Measurements from ENCODE around the gene KRT6C.

Gene KRT6C

GRCh38 chr12:52473768-52474167 is at the start of gene KRT6C:
KRT6C (minus strand) TSS chr12:52473805; CDS start chr12:52473737, 68 bp downstream.
- no peak within 1 kb of the TSS for H3K27ac ChIP-seq (ENCODE audit: low read depth, low read length)
- H3K9me3 ChIP-seq (ENCODE audit: control insufficient read depth in 5 of 5, low read length in 5 of 5), result peaks cover 0 to 3% (median 0%) of the 10 kb centered on the region in 5 donors

GRCh38 chr12:52522346-52523011 is 48.9 kb upstream of the KRT6C start:
- H3K27ac ChIP-seq (ENCODE audit: low read depth, low read length), result peak overlapping the region; percentile 54
- no peaks in the 10 kb centered on the region for H3K36me3 ChIP-seq (ENCODE audit: control insufficient read depth in 5 of 5, insufficient read depth in 5 of 5, low read length in 5 of 5)
- peaks cover 3 to 36% (median 28%) of the 10 kb centered on the region in 5 donors for H3K4me1 ChIP-seq (ENCODE audit: control insufficient read depth in 5 of 5, insufficient read depth in 5 of 5, low read length in 5 of 5)
- no peaks in the 10 kb centered on the region for H3K27me3 ChIP-seq (ENCODE audit: control insufficient read depth in 5 of 5, insufficient read depth in 4 of 5, low read length in 5 of 5)
- no peaks in the 10 kb centered on the region for H3K9me3 ChIP-seq (ENCODE audit: control insufficient read depth in 5 of 5, low read length in 5 of 5)
- H3K4me3 ChIP-seq (ENCODE audit: low read depth in 1 of 5, low read length in 5 of 5), result no peak overlapping the region
- H3K9ac ChIP-seq (ENCODE audit: low read length in 5 of 5), result no peak overlapping the region

More at GRCh38 chr12:52473768-52474167, at the start of gene KRT6C:
- no peaks in the 10 kb centered on the region for H3K27me3 ChIP-seq (ENCODE audit: control insufficient read depth in 5 of 5, insufficient read depth in 4 of 5, low read length in 5 of 5)
- H3K4me1 ChIP-seq (ENCODE audit: control insufficient read depth in 5 of 5, insufficient read depth in 5 of 5, low read length in 5 of 5), result no peaks in the 10 kb centered on the region
- no peaks in the 10 kb centered on the region for H3K36me3 ChIP-seq (ENCODE audit: control insufficient read depth in 5 of 5, insufficient read depth in 5 of 5, low read length in 5 of 5)
- no peak within 1 kb of the TSS for H3K4me3 ChIP-seq (ENCODE audit: low read depth in 1 of 5, low read length in 5 of 5)
- H3K9ac ChIP-seq (ENCODE audit: low read length in 5 of 5), result no peak within 1 kb of the TSS

GRCh38 chr12:52521568-52522266 is 48.1 kb upstream of the KRT6C start:
- Histone ChIP-seq H3K9ac (ENCODE audit: low read length in 5 of 5) (no peak overlapping the region), H3K27me3 (ENCODE audit: control insufficient read depth in 5 of 5, insufficient read depth in 4 of 5, low read length in 5 of 5) (no peaks in the 10 kb centered on the region), H3K4me1 (ENCODE audit: control insufficient read depth in 5 of 5, insufficient read depth in 5 of 5, low read length in 5 of 5) (peaks cover 3 to 40% (median 30%) of the 10 kb centered on the region in 5 donors), H3K4me3 (ENCODE audit: low read depth in 1 of 5, low read length in 5 of 5) (no peak overlapping the region), H3K27ac (ENCODE audit: low read depth, low read length) (peak overlapping the region; percentile 54), H3K36me3 (ENCODE audit: control insufficient read depth in 5 of 5, insufficient read depth in 5 of 5, low read length in 5 of 5) (no peaks in the 10 kb centered on the region), H3K9me3 (ENCODE audit: control insufficient read depth in 5 of 5, low read length in 5 of 5) (no peaks in the 10 kb centered on the region)

- peak overlapping the region; percentile 54 for H3K27ac ChIP-seq (ENCODE audit: low read depth, low read length)
- no peaks in the 10 kb centered on the region for H3K27me3 ChIP-seq (ENCODE audit: control insufficient read depth in 5 of 5, insufficient read depth in 4 of 5, low read length in 5 of 5)
- peaks cover 3 to 45% (median 36%) of the 10 kb centered on the region in 5 donors for H3K4me1 ChIP-seq (ENCODE audit: control insufficient read depth in 5 of 5, insufficient read depth in 5 of 5, low read length in 5 of 5)
- no peaks in the 10 kb centered on the region for H3K36me3 ChIP-seq (ENCODE audit: control insufficient read depth in 5 of 5, insufficient read depth in 5 of 5, low read length in 5 of 5)
- H3K9ac ChIP-seq (ENCODE audit: low read length in 5 of 5), result no peak overlapping the region
- H3K9me3 ChIP-seq (ENCODE audit: control insufficient read depth in 5 of 5, low read length in 5 of 5), result no peaks in the 10 kb centered on the region
- no peak overlapping the region for H3K4me3 ChIP-seq (ENCODE audit: low read depth in 1 of 5, low read length in 5 of 5)
Observed at GRCh38 chr12:52521175-52521567, 47.6 kb upstream of the KRT6C start.

GRCh38 chr12:52519826-52520662 is 46.4 kb upstream of the KRT6C start, which contains the start of gene KRT5:
KRT5 (minus strand) TSS chr12:52520394; CDS start chr12:52520296, 98 bp downstream.
- H3K27ac ChIP-seq (ENCODE audit: low read depth, low read length), result no peak within 1 kb of the TSS
- H3K9me3 ChIP-seq (ENCODE audit: control insufficient read depth in 5 of 5, low read length in 5 of 5), result no peaks in the 10 kb centered on the region
- H3K9ac ChIP-seq (ENCODE audit: low read length in 5 of 5), result no peak within 1 kb of the TSS
- H3K4me3 ChIP-seq (ENCODE audit: low read depth in 1 of 5, low read length in 5 of 5), result no peak within 1 kb of the TSS
- H3K4me1 ChIP-seq (ENCODE audit: control insufficient read depth in 5 of 5, insufficient read depth in 5 of 5, low read length in 5 of 5), result peaks cover 3 to 52% (median 46%) of the 10 kb centered on the region in 5 donors
- H3K36me3 ChIP-seq (ENCODE audit: control insufficient read depth in 5 of 5, insufficient read depth in 5 of 5, low read length in 5 of 5), result no peaks in the 10 kb centered on the region
- H3K27me3 ChIP-seq (ENCODE audit: control insufficient read depth in 5 of 5, insufficient read depth in 4 of 5, low read length in 5 of 5), result no peaks in the 10 kb centered on the region

- H3K9me3 ChIP-seq (ENCODE audit: control insufficient read depth in 5 of 5, low read length in 5 of 5), result no peaks in the 10 kb centered on the region
- no peak overlapping the region for H3K9ac ChIP-seq (ENCODE audit: low read length in 5 of 5)
- H3K4me1 ChIP-seq (ENCODE audit: control insufficient read depth in 5 of 5, insufficient read depth in 5 of 5, low read length in 5 of 5), result peaks cover 6 to 54% (median 52%) of the 10 kb centered on the region in 5 donors
- no peak overlapping the region for H3K27ac ChIP-seq (ENCODE audit: low read depth, low read length)
- H3K36me3 ChIP-seq (ENCODE audit: control insufficient read depth in 5 of 5, insufficient read depth in 5 of 5, low read length in 5 of 5), result no peaks in the 10 kb centered on the region
- H3K27me3 ChIP-seq (ENCODE audit: control insufficient read depth in 5 of 5, insufficient read depth in 4 of 5, low read length in 5 of 5), result no peaks in the 10 kb centered on the region
- no peak overlapping the region for H3K4me3 ChIP-seq (ENCODE audit: low read depth in 1 of 5, low read length in 5 of 5)
Observed at GRCh38 chr12:52519387-52519703, 45.7 kb upstream of the KRT6C start.

- Histone ChIP-seq H3K4me3 (ENCODE audit: low read depth in 1 of 5, low read length in 5 of 5) (no peak overlapping the region), H3K27ac (ENCODE audit: low read depth, low read length) (no peak overlapping the region), H3K4me1 (ENCODE audit: control insufficient read depth in 5 of 5, insufficient read depth in 5 of 5, low read length in 5 of 5) (peaks cover 6 to 55% (median 49%) of the 10 kb centered on the region in 5 donors), H3K9me3 (ENCODE audit: control insufficient read depth in 5 of 5, low read length in 5 of 5) (no peaks in the 10 kb centered on the region), H3K36me3 (ENCODE audit: control insufficient read depth in 5 of 5, insufficient read depth in 5 of 5, low read length in 5 of 5) (no peaks in the 10 kb centered on the region), H3K9ac (ENCODE audit: low read length in 5 of 5) (no peak overlapping the region), H3K27me3 (ENCODE audit: control insufficient read depth in 5 of 5, insufficient read depth in 4 of 5, low read length in 5 of 5) (no peaks in the 10 kb centered on the region)
Observed at GRCh38 chr12:52518574-52519386, 45.2 kb upstream of the KRT6C start.

GRCh38 chr12:52517888-52518287 is 44.3 kb upstream of the KRT6C start:
- no peak overlapping the region for H3K4me3 ChIP-seq (ENCODE audit: low read depth in 1 of 5, low read length in 5 of 5)
- H3K4me1 ChIP-seq (ENCODE audit: control insufficient read depth in 5 of 5, insufficient read depth in 5 of 5, low read length in 5 of 5), result peaks cover 6 to 58% (median 43%) of the 10 kb centered on the region in 5 donors
- no peak overlapping the region for H3K27ac ChIP-seq (ENCODE audit: low read depth, low read length)
- no peaks in the 10 kb centered on the region for H3K36me3 ChIP-seq (ENCODE audit: control insufficient read depth in 5 of 5, insufficient read depth in 5 of 5, low read length in 5 of 5)
- no peak overlapping the region for H3K9ac ChIP-seq (ENCODE audit: low read length in 5 of 5)
- no peaks in the 10 kb centered on the region for H3K27me3 ChIP-seq (ENCODE audit: control insufficient read depth in 5 of 5, insufficient read depth in 4 of 5, low read length in 5 of 5)
- H3K9me3 ChIP-seq (ENCODE audit: control insufficient read depth in 5 of 5, low read length in 5 of 5), result no peaks in the 10 kb centered on the region

- no peaks in the 10 kb centered on the region for H3K27me3 ChIP-seq (ENCODE audit: control insufficient read depth in 5 of 5, insufficient read depth in 4 of 5, low read length in 5 of 5)
- H3K4me1 ChIP-seq (ENCODE audit: control insufficient read depth in 5 of 5, insufficient read depth in 5 of 5, low read length in 5 of 5), result peaks cover 3 to 51% (median 37%) of the 10 kb centered on the region in 5 donors
- H3K4me3 ChIP-seq (ENCODE audit: low read depth in 1 of 5, low read length in 5 of 5), result no peak overlapping the region
- peak overlapping the region; percentile 71 for H3K27ac ChIP-seq (ENCODE audit: low read depth, low read length)
- H3K9me3 ChIP-seq (ENCODE audit: control insufficient read depth in 5 of 5, low read length in 5 of 5), result no peaks in the 10 kb centered on the region
- H3K36me3 ChIP-seq (ENCODE audit: control insufficient read depth in 5 of 5, insufficient read depth in 5 of 5, low read length in 5 of 5), result no peaks in the 10 kb centered on the region
- no peak overlapping the region for H3K9ac ChIP-seq (ENCODE audit: low read length in 5 of 5)
Observed at GRCh38 chr12:52517005-52517835, 43.6 kb upstream of the KRT6C start.
